ENCODE measurements around the gene ZNF627. TPM values are rescaled to one million over a fixed set of nuclear protein-coding genes. Genes with fewer than 3 reads are reported as not detected.
A peak's percentile ranks its signal among the peaks of the same experiment; 100 is the strongest.

The ZNF627 gene
- total RNA-seq, 4 donors from 2014 or later = 9.0 to 30.8 (median 12.2) TPM

- WGBS, 2 donors = 68% methylated on average over 3 of the region's 3 CpGs
- H3K36me3 ChIP-seq = peaks cover 0 to 24% (median 0%) of the 10 kb centered on the region in 3 donors
These were observed 60.0 kb downstream of the ZNF627 start for GRCh38 chr19:11657307-11657706.

GRCh38 chr19:11658970-11659369 is 61.7 kb downstream of the ZNF627 start:
- Histone ChIP-seq H3K9me3 (peaks cover 0 to 6% (median 0%) of the 10 kb centered on the region in 4 donors), H3K4me3 (no peak overlapping the region), H3K4me1 (no peaks in the 10 kb centered on the region), H3K27me3 (no peaks in the 10 kb centered on the region), H3K27ac (no peak overlapping the region), H3K36me3 (peaks cover 0 to 11% (median 0%) of the 10 kb centered on the region in 3 donors)
- WGBS, 2 donors = 85 to 86% methylated on average over 7 of the region's 7 CpGs
- TF ChIP-seq EP300 (IDR thresholded peaks at IDR 0.05) (no peak), CTCF (IDR thresholded peaks at IDR 0.05) (no peak), POLR2A (IDR thresholded peaks at IDR 0.05) (no peak)
- no peak for DNase-seq (ENCODE audit: low spot score in 2 of 2)

More at GRCh38 chr19:11657307-11657706, 60.0 kb downstream of the ZNF627 start:
- Histone ChIP-seq H3K4me3 (no peak overlapping the region), H3K27ac (no peak overlapping the region), H3K9me3 (peaks cover 0 to 23% (median 5%) of the 10 kb centered on the region in 4 donors), H3K27me3 (no peaks in the 10 kb centered on the region), H3K4me1 (no peaks in the 10 kb centered on the region)
- DNase-seq (ENCODE audit: low spot score in 2 of 2) = no peak
- TF ChIP-seq POLR2A (IDR thresholded peaks at IDR 0.05) (no peak), CTCF (IDR thresholded peaks at IDR 0.05) (no peak), EP300 (IDR thresholded peaks at IDR 0.05) (no peak)

GRCh38 chr19:11659612-11660011 is 62.3 kb downstream of the ZNF627 start:
- Histone ChIP-seq H3K27ac (no peak overlapping the region), H3K4me3 (no peak overlapping the region), H3K36me3 (peaks cover 0 to 4% (median 0%) of the 10 kb centered on the region in 3 donors), H3K4me1 (no peaks in the 10 kb centered on the region), H3K27me3 (no peaks in the 10 kb centered on the region), H3K9me3 (peaks cover 0 to under 1% (median 0%) of the 10 kb centered on the region in 4 donors)
- WGBS, 2 donors = 96 to 97% methylated on average over 1 of the region's 1 CpG
- DNase-seq (ENCODE audit: low spot score in 2 of 2) = no peak
- TF ChIP-seq EP300 (IDR thresholded peaks at IDR 0.05) (no peak), CTCF (IDR thresholded peaks at IDR 0.05) (peak in 1 of 5 experiments; percentile 14), POLR2A (IDR thresholded peaks at IDR 0.05) (no peak)

GRCh38 chr19:11662278-11662677 is 65.0 kb downstream of the ZNF627 start:
- no peak overlapping the region for H3K27ac ChIP-seq
- H3K27me3 ChIP-seq = no peaks in the 10 kb centered on the region
- peaks cover 0 to under 1% (median 0%) of the 10 kb centered on the region in 4 donors for H3K9me3 ChIP-seq
- WGBS, 2 donors = 93 to 95% methylated on average over 30 of the region's 30 CpGs
- no peaks in the 10 kb centered on the region for H3K36me3 ChIP-seq
- no peak for TF ChIP-seq EP300 (IDR thresholded peaks at IDR 0.05)
- TF ChIP-seq CTCF (IDR thresholded peaks at IDR 0.05) = no peak
- no peak for TF ChIP-seq POLR2A (IDR thresholded peaks at IDR 0.05)
- DNase-seq (ENCODE audit: low spot score in 2 of 2) = no peak
- H3K4me3 ChIP-seq = no peak overlapping the region
- no peaks in the 10 kb centered on the region for H3K4me1 ChIP-seq

- Histone ChIP-seq H3K36me3 (no peaks in the 10 kb centered on the region), H3K9me3 (peaks cover 0 to 8% (median 0%) of the 10 kb centered on the region in 4 donors), H3K27ac (no peak overlapping the region), H3K4me1 (no peaks in the 10 kb centered on the region), H3K27me3 (no peaks in the 10 kb centered on the region), H3K4me3 (no peak overlapping the region)
- DNase-seq (ENCODE audit: low spot score in 2 of 2) = no peak
- TF ChIP-seq EP300 (IDR thresholded peaks at IDR 0.05) (no peak), CTCF (IDR thresholded peaks at IDR 0.05) (no peak), POLR2A (IDR thresholded peaks at IDR 0.05) (no peak)
- 75 to 79% methylated on average over 8 of the region's 8 CpGs for WGBS, 2 donors
These were observed 65.9 kb downstream of the ZNF627 start for GRCh38 chr19:11663181-11663591.

Other genes with a start within 250 kb of the ZNF627 start
- 10 to 100 TPM; 20.1 to 82.2 (median 33.8) TPM for gene PLPPR2, start 242.1 kb upstream of the ZNF627 start, total RNA-seq
- gene SWSAP1, start 222.8 kb upstream of the ZNF627 start, total RNA-seq = 1 to 10 TPM; 2.3 to 5.7 (median 2.8) TPM
- gene EPOR, start 213.2 kb upstream of the ZNF627 start, total RNA-seq = 10 to 100 TPM in 1 of 4 donors, 1 to 10 TPM in 3; 3.5 to 10.0 (median 7.5) TPM
- gene RGL3, start 178.2 kb upstream of the ZNF627 start, total RNA-seq = 10 to 100 TPM in 2 of 4 donors, 1 to 10 TPM in 2; 5.7 to 17.9 (median 11.0) TPM
- gene ODAD3, start 162.4 kb upstream of the ZNF627 start, total RNA-seq = 1 to 10 TPM in 1 of 4 donors, under 1 TPM in 1, not detected in 2; 0.42 to 1.3 TPM
- 100 to 1,000 TPM in 1 of 4 donors, 10 to 100 TPM in 3; 94.0 to 101 (median 97.4) TPM for gene PRKCSH, start 161.8 kb upstream of the ZNF627 start, total RNA-seq
- gene ELAVL3, start 116.4 kb upstream of the ZNF627 start, total RNA-seq = not detected
- 10 to 100 TPM in 2 of 4 donors, 1 to 10 TPM in 2; 7.2 to 22.9 (median 11.7) TPM for gene ZNF653, start 91.6 kb upstream of the ZNF627 start, total RNA-seq
- gene ECSIT, start 68.3 kb upstream of the ZNF627 start, total RNA-seq = 10 to 100 TPM; 45.2 to 81.6 (median 58.4) TPM
- 10 to 100 TPM; 21.3 to 43.3 (median 27.3) TPM for gene CNN1, start 58.6 kb upstream of the ZNF627 start, total RNA-seq
- 10 to 100 TPM; 26.8 to 34.1 (median 28.9) TPM for gene ELOF1, start 38.3 kb upstream of the ZNF627 start, total RNA-seq
- gene ACP5, start 19.8 kb upstream of the ZNF627 start, total RNA-seq = 10 to 100 TPM in 3 of 4 donors, 1 to 10 TPM in 1; 4.8 to 12.6 (median 10.7) TPM
- gene ZNF823, start 141.5 kb downstream of the ZNF627 start, total RNA-seq = 10 to 100 TPM in 2 of 4 donors, 1 to 10 TPM in 2; 8.1 to 16.5 (median 10.0) TPM
- gene ZNF441, start 169.5 kb downstream of the ZNF627 start, total RNA-seq = 10 to 100 TPM; 13.8 to 18.1 (median 15.8) TPM
- gene ZNF491, start 201.0 kb downstream of the ZNF627 start, total RNA-seq = 1 to 10 TPM; 2.1 to 3.9 (median 2.8) TPM
- 10 to 100 TPM in 3 of 4 donors, 1 to 10 TPM in 1; 6.3 to 14.5 (median 10.2) TPM for gene ZNF440, start 216.8 kb downstream of the ZNF627 start, total RNA-seq

Measured in tibial nerve (tissue), 4 donors.